HCT116 (cell line): ENCODE results near the gene POLA1. TPM values are rescaled to one million over a fixed set of nuclear protein-coding genes. Genes with fewer than 3 reads are reported as not detected.

Experiments
- ATAC-seq: fragments of 200-7000 bp; cut with Tn5 transposase; 2 replicates; pipeline ENCODE4 v1.9.1; 2020; ENCODE audit warnings: mild to moderate bottlenecking, moderate library complexity
- BruUV-seq: library from RNA; stranded (reverse); fragments of 400-500 nt; replicated peaks from 2 replicates; lab custom pipeline; 2021; lab: Mats Ljungman, UMichigan
- CTCF ChIA-PET: fragments of 300-600 bp; sonication (Branson Sonifier 250); formaldehyde crosslinking; loops from one replicate; lab custom pipeline; 2021; ENCODE audit warnings: antibody characterized with exemption; lab: Charles Lee
- POLR2A ChIA-PET: fragments of 300-600, 350-600 bp; sonication (Branson Sonifier 250); formaldehyde crosslinking; loops from one replicate; lab custom pipeline; 2021; ENCODE audit warnings: antibody characterized with exemption; lab: Charles Lee
- RAD21 ChIA-PET, 2 experiments: fragments of 300-600 bp; sonication (Branson Sonifier 250); formaldehyde crosslinking; loops; one replicate each; lab custom pipeline; 2023; ENCODE audit warnings: low total read pairs in 2 of 2; ENCODE audit not compliant: uncharacterized antibody in 2 of 2, unreplicated experiment in 2 of 2, low non-redundant PET in 1 of 2; lab: Charles Lee
- DNase-seq: peaks from one replicate; pipeline ENCODE4 v3.0.0-alpha.2; 2010; ENCODE audit warnings: low read depth, low spot score
- H2AFZ ChIP-seq: fragments of 200-600 bp; shearing (Covaris generic), sonication (generic); 2 replicates; pipeline ENCODE4 v1.6.1; 2017; ENCODE audit warnings: low read depth, mixed run types, mixed read lengths, antibody characterized with exemption, low read length; ENCODE audit not compliant: poor library complexity, severe bottlenecking
- H3K27ac ChIP-seq: 2 replicates; pipeline ENCODE4 v1.5.1; 2012; ENCODE audit warnings: low read depth, low read length
- H3K27me3 ChIP-seq: fragments of 200-600 bp; sonication (generic); 2 replicates; pipeline ENCODE4 v1.6.1; 2016; ENCODE audit warnings: mixed run types, low read length, mixed read lengths; ENCODE audit not compliant: insufficient read depth
- H3K36me3 ChIP-seq, 2 experiments: fragments of 200-500 bp in 1 of 2; fragments of 200-600 bp in 1 of 2; sonication (Bioruptor generic) in 1 of 2; sonication (generic) in 1 of 2; 2 replicates each; pipeline versions ENCODE4 v1.5.1 to v1.6.1; 2014 to 2016; ENCODE audit warnings: low read length in 2 of 2, inconsistent platforms in 1 of 2, mixed read lengths in 1 of 2, mixed run types in 1 of 2; ENCODE audit not compliant: insufficient read depth in 2 of 2, control insufficient read depth in 1 of 2
- H3K4me1 ChIP-seq, 2 experiments: fragments of 200-600 bp in 1 of 2; sonication (generic) in 1 of 2; 2 replicates each; pipeline versions ENCODE4 v1.5.1 to v1.6.1; 2012 to 2017; ENCODE audit warnings: low read length in 2 of 2, inconsistent platforms in 1 of 2, mild to moderate bottlenecking in 1 of 2, mixed read lengths in 1 of 2, mixed run types in 1 of 2, moderate library complexity in 1 of 2; ENCODE audit not compliant: insufficient read depth in 2 of 2, control insufficient read depth in 1 of 2
- H3K4me2 ChIP-seq: fragments of 200-600 bp; sonication (generic); 2 replicates; pipeline ENCODE4 v1.6.1; 2017; ENCODE audit warnings: mixed run types, low read length, mixed read lengths
- H3K4me3 ChIP-seq, 2 experiments: fragments of 200-600 bp in 1 of 2; sonication (generic) in 1 of 2; replicated peaks in 1 of 2; 2 replicates each; pipeline ENCODE4 v1.5.1; 2011 to 2016; ENCODE audit warnings: low read length in 2 of 2, control low read depth in 1 of 2, low read depth in 1 of 2, mild to moderate bottlenecking in 1 of 2, mixed read lengths in 1 of 2, mixed run types in 1 of 2
- H3K79me2 ChIP-seq: fragments of 200-600 bp; sonication (generic); 2 replicates; pipeline ENCODE4 v1.6.1; 2017; ENCODE audit warnings: mild to moderate bottlenecking, mixed run types, low read length, moderate library complexity, mixed read lengths; ENCODE audit not compliant: insufficient read depth
- H3K9ac ChIP-seq: fragments of 200-600 bp; sonication (generic); 2 replicates; pipeline ENCODE4 v1.6.1; 2016; ENCODE audit warnings: low read length, mixed read lengths
- H3K9me2 ChIP-seq: fragments of 200-600 bp; sonication (generic), shearing (Covaris generic); 2 replicates; pipeline ENCODE4 v1.6.1; 2017; ENCODE audit warnings: mixed run types, mild to moderate bottlenecking, moderate library complexity; ENCODE audit not compliant: insufficient read depth
- H3K9me3 ChIP-seq, 2 experiments: fragments of 200-500 bp in 1 of 2; fragments of 200-600 bp in 1 of 2; sonication (Bioruptor generic) in 1 of 2; sonication (generic) in 1 of 2; 2 replicates each; pipeline ENCODE4 v1.6.1; 2014 to 2017; ENCODE audit warnings: low read length in 2 of 2, mixed read lengths in 2 of 2, inconsistent platforms in 1 of 2, low read depth in 1 of 2, mild to moderate bottlenecking in 1 of 2, mixed run types in 1 of 2, moderate library complexity in 1 of 2; ENCODE audit not compliant: control insufficient read depth in 1 of 2, insufficient read depth in 1 of 2
- H4K20me1 ChIP-seq: fragments of 200-600 bp; sonication (generic), shearing (Covaris generic); 2 replicates; pipeline ENCODE4 v1.6.1; 2017; ENCODE audit warnings: mixed run types, mild to moderate bottlenecking, moderate library complexity; ENCODE audit not compliant: insufficient read depth
- CBX3 ChIP-seq: IDR thresholded peaks from 2 replicates; pipeline ENCODE4 v1.6.1; 2012; ENCODE audit warnings: low read depth
- EGR1 ChIP-seq: IDR thresholded peaks from 2 replicates; pipeline ENCODE4 v1.6.1; 2012; ENCODE audit warnings: low read depth
- ELF1 ChIP-seq: IDR thresholded peaks from 2 replicates; pipeline ENCODE4 v1.6.1; 2012; ENCODE audit warnings: low read depth, borderline replicate concordance
- EZH2 ChIP-seq: fragments of 200-600 bp; sonication (generic); IDR thresholded peaks from 2 replicates; pipeline ENCODE4 v1.6.1; 2017; ENCODE audit warnings: antibody characterized with exemption, mixed run types
- EZH2phosphoT487 ChIP-seq: fragments of 200-600 bp; IDR thresholded peaks from 2 replicates; pipeline ENCODE4 v1.6.1; 2018; ENCODE audit warnings: antibody characterized with exemption, borderline replicate concordance
- FOSL1 ChIP-seq: IDR thresholded peaks from 2 replicates; pipeline ENCODE4 v1.6.1; 2012; ENCODE audit warnings: low read depth
- JUND ChIP-seq: IDR thresholded peaks from 2 replicates; pipeline ENCODE4 v1.6.1; 2012
- POLR2AphosphoS5 ChIP-seq: IDR thresholded peaks from 2 replicates; pipeline ENCODE4 v1.6.1; 2011; ENCODE audit warnings: mild to moderate bottlenecking, low read depth, low read length, moderate library complexity
- RAD21 ChIP-seq: IDR thresholded peaks from 2 replicates; pipeline ENCODE4 v1.6.1; 2012; ENCODE audit warnings: low read depth, mild to moderate bottlenecking
- SIN3A ChIP-seq: IDR thresholded peaks from 2 replicates; pipeline ENCODE4 v1.6.1; 2012; ENCODE audit warnings: low read depth
- SP1 ChIP-seq: IDR thresholded peaks from 2 replicates; pipeline ENCODE4 v1.6.1; 2012; ENCODE audit warnings: low read depth
- SRF ChIP-seq: IDR thresholded peaks from 2 replicates; pipeline ENCODE4 v1.6.1; 2012; ENCODE audit warnings: low read depth
- TCF7L2 ChIP-seq: IDR thresholded peaks from 2 replicates; pipeline ENCODE4 v1.7.0; 2011; ENCODE audit warnings: borderline replicate concordance, inconsistent platforms; ENCODE audit not compliant: insufficient read depth, insufficient read length; ENCODE audit errors: extremely low read depth
- ZFX ChIP-seq: fragments of 450-650 bp; IDR thresholded peaks from 2 replicates; pipeline ENCODE4 v1.6.1; 2017
- ZNF274 ChIP-seq: fragments of 200-500 bp; sonication (Bioruptor generic); IDR thresholded peaks from 2 replicates; pipeline ENCODE4 v1.6.1; 2014; ENCODE audit warnings: mild to moderate bottlenecking, low read depth, low read length, inconsistent platforms
- intact Hi-C: fragments of 100-400 bp; cut with micrococcal nuclease; formaldehyde crosslinking; loops from 2 replicates; pipeline ENCODE4 v1.10.0; 2022
- total RNA-seq: library from RNA; stranded (reverse); gene quantifications from one replicate; pipeline ENCODE4 v1.2.1, GENCODE V29; 2021; ENCODE audit not compliant: unreplicated experiment
- TF ChIP-seq, protein P1 (sequence below): IDR thresholded peaks from 2 replicates; pipeline ENCODE4 v1.6.1; 2012
- TF ChIP-seq, protein P2 (sequence below): IDR thresholded peaks from 2 replicates; pipeline ENCODE4 v1.6.1; 2012; ENCODE audit warnings: low read depth
- TF ChIP-seq, protein P3 (sequence below): IDR thresholded peaks from 2 replicates; pipeline ENCODE4 v1.6.1; 2012

POLA1 gene
- total RNA-seq, 1 experiment from 2014 or later, result 27.0 TPM

DNA sequence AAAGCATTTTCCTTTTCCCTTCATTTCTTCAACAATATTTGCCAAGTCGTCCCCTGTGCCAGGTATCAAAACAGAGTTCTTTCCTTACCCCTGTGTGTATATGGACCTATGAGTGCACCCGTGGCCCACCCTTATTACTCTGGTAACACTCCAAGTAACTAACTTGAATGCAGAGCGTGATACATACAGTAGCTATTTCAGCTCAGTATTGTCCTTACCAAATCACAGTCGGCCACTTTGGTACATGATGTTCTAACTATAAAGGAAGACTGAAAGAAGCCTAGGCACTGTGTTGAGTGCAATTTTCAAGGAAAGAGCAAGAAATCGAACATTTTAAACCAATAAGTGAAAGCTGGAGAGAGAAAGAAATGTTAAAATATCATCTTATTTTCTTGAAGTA lies 233.7 kb downstream of the POLA1 start:
- no peak overlapping the region for H3K9ac ChIP-seq
- CTCF ChIA-PET, result no interaction called here
- H3K4me2 ChIP-seq, result no peak overlapping the region
- no peak overlapping the region for H3K4me3 ChIP-seq
- RAD21 ChIA-PET, result no interaction called here
- H3K36me3 ChIP-seq, result no peaks in the 10 kb centered on the region
- POLR2A ChIA-PET, result no interaction called here
- intact Hi-C loops, result no loop called here
- DNase-seq, result no peak
- H4K20me1 ChIP-seq, result no peaks in the 10 kb centered on the region
- TF ChIP-seq TCF7L2 (no peak), ELF1 (no peak), EGR1 (no peak), ZFX (no peak), SP1 (no peak), POLR2AphosphoS5 (no peak), SRF (no peak), RAD21 (no peak), EZH2 (no peak), CBX3 (no peak), EZH2phosphoT487 (no peak), ZNF274 (no peak), FOSL1 (no peak), SIN3A (no peak), JUND (no peak)
- TF ChIP-seq, protein P1, sequence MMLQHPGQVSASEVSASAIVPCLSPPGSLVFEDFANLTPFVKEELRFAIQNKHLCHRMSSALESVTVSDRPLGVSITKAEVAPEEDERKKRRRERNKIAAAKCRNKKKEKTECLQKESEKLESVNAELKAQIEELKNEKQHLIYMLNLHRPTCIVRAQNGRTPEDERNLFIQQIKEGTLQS, result no peak
- TF ChIP-seq, protein P2, sequence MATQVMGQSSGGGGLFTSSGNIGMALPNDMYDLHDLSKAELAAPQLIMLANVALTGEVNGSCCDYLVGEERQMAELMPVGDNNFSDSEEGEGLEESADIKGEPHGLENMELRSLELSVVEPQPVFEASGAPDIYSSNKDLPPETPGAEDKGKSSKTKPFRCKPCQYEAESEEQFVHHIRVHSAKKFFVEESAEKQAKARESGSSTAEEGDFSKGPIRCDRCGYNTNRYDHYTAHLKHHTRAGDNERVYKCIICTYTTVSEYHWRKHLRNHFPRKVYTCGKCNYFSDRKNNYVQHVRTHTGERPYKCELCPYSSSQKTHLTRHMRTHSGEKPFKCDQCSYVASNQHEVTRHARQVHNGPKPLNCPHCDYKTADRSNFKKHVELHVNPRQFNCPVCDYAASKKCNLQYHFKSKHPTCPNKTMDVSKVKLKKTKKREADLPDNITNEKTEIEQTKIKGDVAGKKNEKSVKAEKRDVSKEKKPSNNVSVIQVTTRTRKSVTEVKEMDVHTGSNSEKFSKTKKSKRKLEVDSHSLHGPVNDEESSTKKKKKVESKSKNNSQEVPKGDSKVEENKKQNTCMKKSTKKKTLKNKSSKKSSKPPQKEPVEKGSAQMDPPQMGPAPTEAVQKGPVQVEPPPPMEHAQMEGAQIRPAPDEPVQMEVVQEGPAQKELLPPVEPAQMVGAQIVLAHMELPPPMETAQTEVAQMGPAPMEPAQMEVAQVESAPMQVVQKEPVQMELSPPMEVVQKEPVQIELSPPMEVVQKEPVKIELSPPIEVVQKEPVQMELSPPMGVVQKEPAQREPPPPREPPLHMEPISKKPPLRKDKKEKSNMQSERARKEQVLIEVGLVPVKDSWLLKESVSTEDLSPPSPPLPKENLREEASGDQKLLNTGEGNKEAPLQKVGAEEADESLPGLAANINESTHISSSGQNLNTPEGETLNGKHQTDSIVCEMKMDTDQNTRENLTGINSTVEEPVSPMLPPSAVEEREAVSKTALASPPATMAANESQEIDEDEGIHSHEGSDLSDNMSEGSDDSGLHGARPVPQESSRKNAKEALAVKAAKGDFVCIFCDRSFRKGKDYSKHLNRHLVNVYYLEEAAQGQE, result no peak
- TF ChIP-seq, protein P3, sequence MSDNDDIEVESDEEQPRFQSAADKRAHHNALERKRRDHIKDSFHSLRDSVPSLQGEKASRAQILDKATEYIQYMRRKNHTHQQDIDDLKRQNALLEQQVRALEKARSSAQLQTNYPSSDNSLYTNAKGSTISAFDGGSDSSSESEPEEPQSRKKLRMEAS, result no peak
- TF ChIP-seq, all 23 proteins: peak for 0
- Histone ChIP-seq H3K9me2 (no peaks in the 10 kb centered on the region), H3K4me1 (no peaks in the 10 kb centered on the region), H3K9me3 (no peaks in the 10 kb centered on the region), H3K27me3 (no peaks in the 10 kb centered on the region), H2AFZ (no peak overlapping the region), H3K79me2 (no peaks in the 10 kb centered on the region), H3K27ac (no peak overlapping the region)
- BruUV-seq, result no TSS peak
- ATAC-seq, result no peak
